HepG2 (cell line): ENCODE results near the gene PRKAG1. TPM values are rescaled to one million over a fixed set of nuclear protein-coding genes. Genes with fewer than 3 reads are reported as not detected.
A peak's percentile ranks its signal among the peaks of the same experiment; 100 is the strongest.

Experiments used
- ATAC-seq: fragments of 200-7000 bp; cut with Tn5 transposase; 3 replicates; pipeline ENCODE4 v1.9.1; 2020; ENCODE audit warnings: mild to moderate bottlenecking, moderate library complexity
- BruUV-seq: library from RNA; stranded (reverse); fragments of 400-500 nt; replicated peaks from 2 replicates; lab custom pipeline; 2021; lab: Mats Ljungman, UMichigan
- CTCF ChIA-PET: fragments of 300-600 bp; formaldehyde crosslinking; extraction: SDS; loops from one replicate; lab custom pipeline; 2021; ENCODE audit warnings: low total read pairs, inconsistent platforms, low intra/inter-chr PET ratio; lab: Yijun Ruan, JAX
- POLR2A ChIA-PET: fragments of 350-600 bp; sonication (Branson Sonifier 250); formaldehyde crosslinking; loops from one replicate; lab custom pipeline; 2020; ENCODE audit warnings: antibody characterized with exemption, inconsistent platforms; lab: Yijun Ruan, JAX
- DNase-seq: peaks from one replicate; pipeline ENCODE4 v3.0.0-alpha.2; 2015; ENCODE audit warnings: low spot score
- FAIRE-seq: peaks from 3 replicates; lab custom pipeline; 2011; peaks lifted over from hg19 to GRCh38; lab: Jason Lieb, UNC
- H2AFZ ChIP-seq: one replicate; pipeline ENCODE4 v1.6.1; 2011; ENCODE audit warnings: low read length, inconsistent platforms
- H3K27ac ChIP-seq: fragments of 300-600 bp; 3 replicates; pipeline ENCODE4 v1.8.0; 2011; ENCODE audit warnings: mixed run types, mild to moderate bottlenecking, mixed read lengths, low read length, inconsistent platforms; ENCODE audit not compliant: insufficient read depth; ENCODE audit errors: extremely low read length
- H3K27me3 ChIP-seq, 2 experiments: fragments of 200-600 bp in 1 of 2; 2 replicates in 1 of 2; 3 replicates in 1 of 2; pipeline versions ENCODE4 v1.6.0 to v1.8.0; 2011; ENCODE audit warnings: low read length in 2 of 2, mild to moderate bottlenecking in 2 of 2, moderate library complexity in 2 of 2, inconsistent platforms in 1 of 2; ENCODE audit not compliant: insufficient read depth in 2 of 2, control insufficient read depth in 1 of 2
- H3K36me3 ChIP-seq, 2 experiments: fragments of 200-600 bp in 1 of 2; replicated peaks in 1 of 2; 2 replicates in 1 of 2; 3 replicates in 1 of 2; pipeline versions ENCODE4 v1.5.1 to v1.8.0; 2011; ENCODE audit warnings: low read length in 2 of 2, inconsistent platforms in 1 of 2; ENCODE audit not compliant: insufficient read depth in 2 of 2, control insufficient read depth in 1 of 2
- H3K4me1 ChIP-seq: 2 replicates; pipeline ENCODE4 v1.5.1; 2012; ENCODE audit warnings: low read length, inconsistent platforms; ENCODE audit not compliant: insufficient read depth
- H3K4me2 ChIP-seq: 2 replicates; pipeline ENCODE4 v1.6.0; 2011; ENCODE audit warnings: low read depth, low read length, inconsistent platforms
- H3K4me3 ChIP-seq, 3 experiments: fragments of 200-600 bp in 1 of 3; sonication (generic), shearing (Covaris generic) in 1 of 3; replicated peaks in 1 of 3; 2 replicates each; pipeline ENCODE4 v1.5.1; 2011 to 2016; ENCODE audit warnings: low read length in 3 of 3, inconsistent platforms in 2 of 3, low read depth in 2 of 3, mild to moderate bottlenecking in 2 of 3, control low read depth in 1 of 3, mixed read lengths in 1 of 3; ENCODE audit not compliant: insufficient read depth in 1 of 3
- H3K79me2 ChIP-seq: one replicate; pipeline ENCODE4 v1.6.1; 2011; ENCODE audit warnings: low read length, inconsistent platforms; ENCODE audit not compliant: insufficient read depth
- H3K9ac ChIP-seq: 2 replicates; pipeline ENCODE4 v1.6.0; 2011; ENCODE audit warnings: mild to moderate bottlenecking, low read depth, low read length, inconsistent platforms; ENCODE audit not compliant: insufficient read depth
- H3K9me3 ChIP-seq: 2 replicates; pipeline ENCODE4 v1.5.1; 2012; ENCODE audit warnings: mild to moderate bottlenecking, low read length
- H4K20me1 ChIP-seq: 2 replicates; pipeline ENCODE4 v1.6.0; 2011; ENCODE audit warnings: inconsistent platforms, mild to moderate bottlenecking, low read length, moderate library complexity; ENCODE audit not compliant: insufficient read depth
- AGO2 ChIP-seq: fragments of 200-400 bp; formaldehyde crosslinking; optimal IDR thresholded peaks from 2 replicates; pipeline ENCODE3; 2017; ENCODE audit warnings: mild to moderate bottlenecking, low read depth, low read length, moderate library complexity
- FOXA3 ChIP-seq: IDR thresholded peaks from 2 replicates; pipeline ENCODE4 v1.6.1; 2016; ENCODE audit warnings: missing genetic modification reagents, missing compliant biosample characterization
- HMGXB4 ChIP-seq, 2 experiments: sonication (generic) in 1 of 2; formaldehyde crosslinking in 1 of 2; IDR thresholded peaks; 2 replicates each; pipeline versions ENCODE4 v1.4.0 to v1.6.1; 2018 to 2020; ENCODE audit warnings: missing genetic modification reagents in 2 of 2, borderline replicate concordance in 1 of 2, low read depth in 1 of 2, mild to moderate bottlenecking in 1 of 2, missing biosample characterization in 1 of 2
- MBD4 ChIP-seq: IDR thresholded peaks from 2 replicates; pipeline ENCODE4 v1.6.1; 2012; ENCODE audit warnings: low read length, inconsistent platforms, borderline replicate concordance
- MEIS1 ChIP-seq: sonication (generic); formaldehyde crosslinking; IDR thresholded peaks from 2 replicates; pipeline ENCODE4 v1.9.0; 2021; ENCODE audit warnings: mild to moderate bottlenecking, missing genetic modification reagents, moderate library complexity, borderline replicate concordance
- MIXL1 ChIP-seq: IDR thresholded peaks from 2 replicates; pipeline ENCODE4 v1.6.1; 2016
- MTERF4 ChIP-seq: sonication (generic); formaldehyde crosslinking; IDR thresholded peaks from 2 replicates; pipeline ENCODE4 v1.8.0; 2023; ENCODE audit warnings: mild to moderate bottlenecking, missing genetic modification reagents
- NFE2 ChIP-seq: sonication (generic); formaldehyde crosslinking; IDR thresholded peaks from 2 replicates; pipeline ENCODE4 v1.4.0; 2020; ENCODE audit warnings: missing genetic modification reagents
- PAX8 ChIP-seq: sonication (generic); formaldehyde crosslinking; IDR thresholded peaks from 2 replicates; pipeline ENCODE4 v1.8.0; 2022; ENCODE audit warnings: mild to moderate bottlenecking, missing genetic modification reagents, borderline replicate concordance
- PITX1 ChIP-seq: sonication (generic); formaldehyde crosslinking; IDR thresholded peaks from 2 replicates; pipeline ENCODE4 v1.5.1; 2020; ENCODE audit warnings: mild to moderate bottlenecking, missing genetic modification reagents
- RORA ChIP-seq: sonication (generic); formaldehyde crosslinking; IDR thresholded peaks from 2 replicates; pipeline ENCODE4 v1.5.0; 2020; ENCODE audit warnings: mild to moderate bottlenecking, missing genetic modification reagents, moderate library complexity
- SALL2 ChIP-seq: sonication (generic); formaldehyde crosslinking; IDR thresholded peaks from 2 replicates; pipeline ENCODE4 v1.8.1; 2023; ENCODE audit warnings: mild to moderate bottlenecking, missing genetic modification reagents, inconsistent platforms
- SPEN ChIP-seq: sonication (generic); formaldehyde crosslinking; IDR thresholded peaks from 2 replicates; pipeline ENCODE4 v1.5.1; 2020; ENCODE audit warnings: low read depth, mild to moderate bottlenecking, missing genetic modification reagents
- TFDP2 ChIP-seq: sonication (generic); formaldehyde crosslinking; IDR thresholded peaks from 2 replicates; pipeline ENCODE4 v1.4.0; 2020; ENCODE audit warnings: missing genetic modification reagents
- ZNF124 ChIP-seq: sonication (generic); formaldehyde crosslinking; IDR thresholded peaks from 2 replicates; pipeline ENCODE4 v1.4.0; 2020; ENCODE audit warnings: missing genetic modification reagents
- ZNF232 ChIP-seq: sonication (generic); formaldehyde crosslinking; IDR thresholded peaks from 2 replicates; pipeline ENCODE4 v1.4.0; 2020; ENCODE audit warnings: missing genetic modification reagents, borderline replicate concordance
- ZNF605 ChIP-seq: sonication (generic); formaldehyde crosslinking; IDR thresholded peaks from 2 replicates; pipeline ENCODE4 v1.8.0; 2022; ENCODE audit warnings: mild to moderate bottlenecking, missing genetic modification reagents
- WGBS: methylation state at CpG from one replicate; pipeline ENCODE4 v1.1.6; 2017; ENCODE audit warnings: low lambda C conversion rate; 5-methylcytosine and 5-hydroxymethylcytosine counted together
- in situ Hi-C: cut with HindIII; loops from 2 replicates; pipeline ENCODE4 v1.10.0; 2017; ENCODE audit warnings: low pct_unique_long_range_greater_than_20kb; ENCODE audit not compliant: extremely low pct_ligation_motif_present
- intact Hi-C: fragments of 100-400 bp; cut with micrococcal nuclease; formaldehyde crosslinking; loops from one replicate; pipeline ENCODE4 v1.10.0; 2022; ENCODE audit not compliant: unreplicated experiment
- polyA plus RNA-seq, 8 experiments: library from polyadenylated mRNA; depleted of rRNA in 3 of 8; stranded (reverse) in 7 of 8; unstranded in 1 of 8; fragments of >200 nt; fragmentation: Illumina TruSeq in 4 of 8; extraction: Trizol in 4 of 8; gene quantifications; 2 replicates each; pipeline versions ENCODE4 v1.2.1 to v1.2.3, GENCODE V29; 2011 to 2016; ENCODE audit warnings: low read depth in 4 of 8, missing spikeins in 1 of 8, mixed read lengths in 1 of 8; ENCODE audit not compliant: insufficient read depth in 1 of 8
- total RNA-seq, 5 experiments: library from RNA; depleted of rRNA; stranded (reverse); fragments of >200 nt; fragmentation: Illumina TruSeq; extraction: Trizol; gene quantifications; 2 replicates each; pipeline ENCODE4 v1.2.3, GENCODE V29; 2016; ENCODE audit warnings: low read depth in 1 of 5
- TF ChIP-seq, protein P1 (sequence below): IDR thresholded peaks from 2 replicates; pipeline ENCODE4 v1.6.1; 2016; ENCODE audit warnings: mild to moderate bottlenecking
- TF ChIP-seq, protein P2 (sequence below): sonication (generic); formaldehyde crosslinking; IDR thresholded peaks from 2 replicates; pipeline ENCODE4 v1.5.0; 2020; ENCODE audit warnings: missing genetic modification reagents, mild to moderate bottlenecking, borderline replicate concordance

The PRKAG1 gene
- total and polyA plus RNA-seq, 2 of the 13 experiments (the other 11 are each of a cell fraction or from before 2014, with no cell fraction given), result 26.1 to 32.8 TPM

DNA sequence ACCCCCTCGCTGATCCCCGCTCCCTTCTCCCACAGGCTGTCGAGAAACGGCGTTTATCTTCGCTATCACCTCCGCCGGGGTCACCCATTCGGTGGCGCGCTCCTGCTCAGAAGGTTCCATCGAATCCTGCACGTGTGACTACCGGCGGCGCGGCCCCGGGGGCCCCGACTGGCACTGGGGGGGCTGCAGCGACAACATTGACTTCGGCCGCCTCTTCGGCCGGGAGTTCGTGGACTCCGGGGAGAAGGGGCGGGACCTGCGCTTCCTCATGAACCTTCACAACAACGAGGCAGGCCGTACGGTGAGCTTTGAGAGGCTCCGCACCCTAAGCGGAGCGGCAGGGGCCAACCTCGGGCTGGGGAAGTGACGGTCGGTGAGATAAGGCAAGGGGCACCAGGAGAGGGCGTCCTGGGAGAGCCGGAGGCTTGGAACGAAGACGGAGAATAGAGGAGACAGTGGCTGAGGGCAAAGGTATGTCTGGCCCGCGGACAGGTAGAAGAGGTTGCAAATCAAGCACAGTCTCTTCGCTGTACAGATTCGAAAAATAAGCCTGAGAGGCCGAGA is 38.1 kb downstream of the PRKAG1 start:
- ATAC-seq (peak; percentile 49), FAIRE-seq (no peak), DNase-seq (no peak)
- H3K27me3 ChIP-seq, result peaks cover 32 to 76% of the 10 kb centered on the region in 2 experiments
- H3K4me1 ChIP-seq, result peaks cover 44% of the 10 kb centered on the region
- no peak overlapping the region for H2AFZ ChIP-seq
- H3K4me2 ChIP-seq, result peak overlapping the region; percentile 70
- no peaks in the 10 kb centered on the region for H3K79me2 ChIP-seq
- intact Hi-C loops (no loop called here), in situ Hi-C loops (no loop called here)
- no peaks in the 10 kb centered on the region for H3K9me3 ChIP-seq
- H3K9ac ChIP-seq, result no peak overlapping the region
- no peaks in the 10 kb centered on the region for H3K36me3 ChIP-seq
- H3K27ac ChIP-seq, result no peak overlapping the region
- WGBS, result 4% methylated on average over 14 of the region's 46 CpGs
- ChIA-PET CTCF (interaction anchor here (1.2 kb wide), 2 partner anchors 14 to 15 kb away, joined by 3 to 4 read pairs; no protein-coding TSS in a partner anchor), POLR2A (interaction anchor here (1.3 kb wide), 1 partner anchor 18 kb away, joined by 3 read pairs; no protein-coding TSS in a partner anchor)
- no TSS peak for BruUV-seq
- peak overlapping the region; percentile 34 to 69 (median 51) for H3K4me3 ChIP-seq
- H4K20me1 ChIP-seq, result no peaks in the 10 kb centered on the region
- no peak for TF ChIP-seq MIXL1 (CRISPR knock-in tag)
- TF ChIP-seq HMGXB4 (CRISPR knock-in tag; IDR thresholded peaks at IDR 0.05; ENCODE audit: borderline replicate concordance in 1 of 2, low read depth in 1 of 2), result peak; percentile 38 to 41; a peak in 3 of 4 replicates
- TF ChIP-seq SPEN (CRISPR knock-in tag), result no peak
- TF ChIP-seq ZNF124 (CRISPR knock-in tag), result no peak
- TF ChIP-seq RORA (CRISPR knock-in tag), result no peak
- TF ChIP-seq, protein P1, sequence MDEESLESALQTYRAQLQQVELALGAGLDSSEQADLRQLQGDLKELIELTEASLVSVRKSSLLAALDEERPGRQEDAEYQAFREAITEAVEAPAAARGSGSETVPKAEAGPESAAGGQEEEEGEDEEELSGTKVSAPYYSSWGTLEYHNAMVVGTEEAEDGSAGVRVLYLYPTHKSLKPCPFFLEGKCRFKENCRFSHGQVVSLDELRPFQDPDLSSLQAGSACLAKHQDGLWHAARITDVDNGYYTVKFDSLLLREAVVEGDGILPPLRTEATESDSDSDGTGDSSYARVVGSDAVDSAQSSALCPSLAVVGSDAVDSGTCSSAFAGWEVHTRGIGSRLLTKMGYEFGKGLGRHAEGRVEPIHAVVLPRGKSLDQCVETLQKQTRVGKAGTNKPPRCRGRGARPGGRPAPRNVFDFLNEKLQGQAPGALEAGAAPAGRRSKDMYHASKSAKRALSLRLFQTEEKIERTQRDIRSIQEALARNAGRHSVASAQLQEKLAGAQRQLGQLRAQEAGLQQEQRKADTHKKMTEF (CRISPR knock-in tag), result no peak
- TF ChIP-seq SALL2 (CRISPR knock-in tag), result no peak
- TF ChIP-seq NFE2 (CRISPR knock-in tag), result no peak
- peak; percentile 63; the same call in 1 of the 2 replicates for TF ChIP-seq PAX8 (CRISPR knock-in tag)
- TF ChIP-seq TFDP2 (CRISPR knock-in tag), result no peak
- TF ChIP-seq MEIS1, result no peak
- TF ChIP-seq MTERF4, result no peak
- no peak for TF ChIP-seq AGO2
- TF ChIP-seq, protein P2, sequence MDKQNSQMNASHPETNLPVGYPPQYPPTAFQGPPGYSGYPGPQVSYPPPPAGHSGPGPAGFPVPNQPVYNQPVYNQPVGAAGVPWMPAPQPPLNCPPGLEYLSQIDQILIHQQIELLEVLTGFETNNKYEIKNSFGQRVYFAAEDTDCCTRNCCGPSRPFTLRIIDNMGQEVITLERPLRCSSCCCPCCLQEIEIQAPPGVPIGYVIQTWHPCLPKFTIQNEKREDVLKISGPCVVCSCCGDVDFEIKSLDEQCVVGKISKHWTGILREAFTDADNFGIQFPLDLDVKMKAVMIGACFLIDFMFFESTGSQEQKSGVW (CRISPR knock-in tag), result no peak
- TF ChIP-seq FOXA3 (CRISPR knock-in tag), result no peak
- peak; percentile 70; the same call in 1 of the 2 replicates for TF ChIP-seq ZNF605 (CRISPR knock-in tag)
- no peak for TF ChIP-seq PITX1 (CRISPR knock-in tag)
- no peak for TF ChIP-seq MBD4
- no peak for TF ChIP-seq ZNF232 (CRISPR knock-in tag)
